ENCODE data around the gene HSPG2. TPM values are rescaled to one million over a fixed set of nuclear protein-coding genes. Genes with fewer than 3 reads are reported as not detected.

Gene HSPG2
- total and polyA plus RNA-seq, 9 of the 15 experiments (the other 6 are each of a cell fraction or from before 2014, with no cell fraction given): 0.14 to 160 (median 15.7) TPM

GRCh38 chr1:21942464-21942863, 5.4 kb upstream of the HSPG2 start (continued):
- TF ChIP-seq MGA (IDR thresholded peaks at IDR 0.05): no peak
- TF ChIP-seq ZNF133 (CRISPR knock-in tag; IDR thresholded peaks at IDR 0.05): no peak
- TF ChIP-seq MLLT1 (IDR thresholded peaks at IDR 0.05): peak in 1 of 2 experiments; percentile 49; a peak in 1 of 4 replicates
- TF ChIP-seq MAFK (IDR thresholded peaks at IDR 0.05; ENCODE audit: low read length): no peak
- no peak for TF ChIP-seq ZNF140 (CRISPR knock-in tag; IDR thresholded peaks at IDR 0.05)
- TF ChIP-seq PCBP1 (IDR thresholded peaks at IDR 0.05; ENCODE audit: low read depth, low read length, poor library complexity, severe bottlenecking): no peak
- TF ChIP-seq PHF8 (IDR thresholded peaks at IDR 0.05; ENCODE audit: borderline replicate concordance, low read length): no peak
- no peak for TF ChIP-seq STAT5A (IDR thresholded peaks at IDR 0.05; ENCODE audit: borderline replicate concordance, low read length)
- 0 out of 4 replicates have a peak, but pooled peaks of 1 of the 2 experiments have one; percentile 29 for TF ChIP-seq SRF (CRISPR knock-in tag; IDR thresholded peaks at IDR 0.05)
- no peak for TF ChIP-seq NCOA4 (IDR thresholded peaks at IDR 0.05; ENCODE audit: partially characterized antibody)
